ENCODE measurements around the gene SUGP2. TPM values are rescaled to one million over a fixed set of nuclear protein-coding genes. Genes with fewer than 3 reads are reported as not detected.

SUGP2 gene
- total RNA-seq, 2 donors from 2014 or later = 41.8 to 99.6 TPM

DNA sequence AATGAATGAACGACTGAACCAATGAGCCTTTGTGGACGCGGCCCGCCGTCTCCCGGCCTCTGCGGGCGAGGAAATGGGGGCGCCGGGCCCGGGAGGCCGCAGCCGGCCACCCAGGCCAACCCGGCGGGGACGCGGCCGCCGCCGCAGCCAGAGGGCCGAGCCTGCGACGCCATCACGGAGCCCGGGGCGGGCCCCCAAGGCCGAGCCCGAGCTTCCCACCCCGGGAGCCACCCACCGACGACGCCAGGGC lies 216 bp downstream of the SUGP2 start:
- WGBS = under 1% methylated on average over 31 of the region's 32 CpGs
- Histone ChIP-seq H3K27ac (peak overlapping the region; percentile 96 to 97), H3K4me3 (peak overlapping the region; percentile 83 to 99), H3K36me3 (no peaks in the 10 kb centered on the region), H3K9me3 (no peaks in the 10 kb centered on the region), H3K27me3 (replicated peaks; ENCODE audit: insufficient read depth) (no peaks in the 10 kb centered on the region), H3K4me1 (replicated peaks) (peaks cover 6% of the 10 kb centered on the region)
- intact Hi-C loops (cut with DNase I) = no loop called here
- no peak for DNase-seq (ENCODE audit: low spot score)
- TF ChIP-seq, protein P1, sequence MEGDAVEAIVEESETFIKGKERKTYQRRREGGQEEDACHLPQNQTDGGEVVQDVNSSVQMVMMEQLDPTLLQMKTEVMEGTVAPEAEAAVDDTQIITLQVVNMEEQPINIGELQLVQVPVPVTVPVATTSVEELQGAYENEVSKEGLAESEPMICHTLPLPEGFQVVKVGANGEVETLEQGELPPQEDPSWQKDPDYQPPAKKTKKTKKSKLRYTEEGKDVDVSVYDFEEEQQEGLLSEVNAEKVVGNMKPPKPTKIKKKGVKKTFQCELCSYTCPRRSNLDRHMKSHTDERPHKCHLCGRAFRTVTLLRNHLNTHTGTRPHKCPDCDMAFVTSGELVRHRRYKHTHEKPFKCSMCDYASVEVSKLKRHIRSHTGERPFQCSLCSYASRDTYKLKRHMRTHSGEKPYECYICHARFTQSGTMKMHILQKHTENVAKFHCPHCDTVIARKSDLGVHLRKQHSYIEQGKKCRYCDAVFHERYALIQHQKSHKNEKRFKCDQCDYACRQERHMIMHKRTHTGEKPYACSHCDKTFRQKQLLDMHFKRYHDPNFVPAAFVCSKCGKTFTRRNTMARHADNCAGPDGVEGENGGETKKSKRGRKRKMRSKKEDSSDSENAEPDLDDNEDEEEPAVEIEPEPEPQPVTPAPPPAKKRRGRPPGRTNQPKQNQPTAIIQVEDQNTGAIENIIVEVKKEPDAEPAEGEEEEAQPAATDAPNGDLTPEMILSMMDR (IDR thresholded peaks at IDR 0.05) = no peak
- TF ChIP-seq POLR2A (IDR thresholded peaks at IDR 0.05) (no peak), POLR2AphosphoS5 (IDR thresholded peaks at IDR 0.05) (no peak)

DNA sequence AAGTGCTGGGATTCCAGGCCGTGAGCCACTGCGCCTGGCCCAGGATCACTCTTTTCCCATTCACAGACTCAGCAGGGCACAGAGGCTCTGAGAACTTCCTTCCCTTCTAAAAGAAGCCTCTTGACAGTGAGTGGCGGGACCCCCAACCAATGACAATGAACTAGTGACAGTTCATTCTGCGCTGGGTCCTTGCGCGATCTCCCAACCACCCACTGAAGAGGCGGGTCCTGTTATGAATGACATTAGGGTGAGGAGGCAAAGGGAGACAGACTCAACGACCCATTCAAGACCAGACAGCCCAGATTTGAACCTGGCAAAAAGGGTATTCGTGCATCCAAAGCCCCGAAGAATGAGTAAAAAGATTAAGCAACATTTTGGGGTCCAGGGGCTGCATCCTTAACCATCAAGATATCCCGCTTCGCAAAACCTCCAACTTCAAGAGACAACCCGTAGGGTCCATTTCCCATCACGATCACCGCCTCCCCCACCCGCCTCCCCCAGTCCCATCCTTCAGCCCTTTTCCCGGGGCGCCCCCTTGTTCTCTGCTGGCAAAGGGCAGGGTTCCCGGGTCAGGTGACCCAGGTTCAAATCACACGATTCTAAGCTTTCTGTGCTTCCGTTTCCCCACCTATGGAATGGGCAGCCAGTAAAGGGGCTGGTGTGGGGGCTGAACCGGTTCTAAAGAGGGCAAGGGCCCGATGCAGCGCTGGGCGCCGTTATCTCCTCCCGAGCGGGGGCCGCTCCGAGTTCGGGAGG lies 719 bp downstream of the SUGP2 start:
- intact Hi-C loops (cut with DNase I) = no loop called here
- H3K4me3 ChIP-seq = peak overlapping the region; percentile 83 to 99
- H3K36me3 ChIP-seq = no peaks in the 10 kb centered on the region
- peak overlapping the region; percentile 96 to 97 for H3K27ac ChIP-seq
- no peaks in the 10 kb centered on the region for H3K9me3 ChIP-seq
- TF ChIP-seq, protein P1 (IDR thresholded peaks at IDR 0.05) = no peak
- peak; percentile 80 for TF ChIP-seq POLR2AphosphoS5 (IDR thresholded peaks at IDR 0.05)
- H3K27me3 ChIP-seq (replicated peaks; ENCODE audit: insufficient read depth) = no peaks in the 10 kb centered on the region
- H3K4me1 ChIP-seq (replicated peaks) = peaks cover 6% of the 10 kb centered on the region
- 3% methylated on average over 31 of the region's 31 CpGs for WGBS
- DNase-seq (ENCODE audit: low spot score) = peak; percentile 84

DNA sequence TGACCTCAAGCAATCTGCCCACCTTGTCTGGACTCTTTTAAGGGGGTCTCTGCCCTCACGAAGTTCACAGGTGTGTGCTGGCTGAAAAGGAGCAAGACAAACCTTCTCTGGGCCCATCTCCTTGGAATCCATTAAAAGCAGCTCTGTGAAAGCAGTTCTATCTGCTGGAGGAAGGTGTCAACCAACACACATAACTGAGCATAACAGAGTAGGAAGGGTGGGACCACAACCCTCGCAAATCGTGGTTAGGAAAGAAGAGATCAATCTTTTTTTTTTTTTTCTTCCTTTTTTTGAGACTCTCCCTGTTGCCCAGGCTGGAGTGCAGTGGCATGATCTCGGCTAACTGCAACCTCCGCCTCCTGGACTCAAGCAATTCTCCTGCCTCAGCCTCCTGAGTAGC lies 1.4 kb downstream of the SUGP2 start:
- peaks cover 9% of the 10 kb centered on the region for H3K4me1 ChIP-seq (replicated peaks)
- H3K36me3 ChIP-seq = no peaks in the 10 kb centered on the region
- H3K4me3 ChIP-seq = no peak overlapping the region

DNA sequence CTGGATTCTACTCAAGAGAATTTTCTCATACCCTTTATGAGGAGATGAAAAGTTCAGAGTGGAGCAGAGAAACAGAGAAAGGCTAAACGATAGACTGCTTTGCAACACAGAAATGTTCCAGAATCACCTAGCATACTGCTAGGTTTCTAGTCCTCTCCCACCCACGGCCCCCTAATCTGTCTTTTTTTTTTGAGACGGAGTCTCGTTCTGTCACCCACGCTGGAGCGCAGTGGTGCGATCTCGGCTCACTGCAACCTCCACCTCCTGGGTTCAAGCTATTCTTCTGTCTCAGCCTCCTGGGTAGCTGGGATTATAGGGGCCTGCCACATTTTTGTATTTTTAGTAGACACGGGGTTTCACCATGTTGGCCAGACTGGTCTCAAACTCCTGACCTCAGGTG lies 4.8 kb downstream of the SUGP2 start:
- H3K9me3 ChIP-seq = no peaks in the 10 kb centered on the region
- TF ChIP-seq POLR2A (IDR thresholded peaks at IDR 0.05) = no peak
- TF ChIP-seq POLR2AphosphoS5 (IDR thresholded peaks at IDR 0.05) = no peak
- TF ChIP-seq, protein P1 (IDR thresholded peaks at IDR 0.05) = no peak
- 89% methylated on average over 9 of the region's 9 CpGs for WGBS
- no peak for DNase-seq (ENCODE audit: low spot score)
- H3K4me3 ChIP-seq = no peak overlapping the region
- peaks cover 10% of the 10 kb centered on the region for H3K4me1 ChIP-seq (replicated peaks)
- H3K36me3 ChIP-seq = no peaks in the 10 kb centered on the region
- no peaks in the 10 kb centered on the region for H3K27me3 ChIP-seq (replicated peaks; ENCODE audit: insufficient read depth)
- intact Hi-C loops (cut with DNase I) = no loop called here
- H3K27ac ChIP-seq = no peak overlapping the region

More for the DNA sequence above, 1.4 kb downstream of the SUGP2 start:
- DNase-seq (ENCODE audit: low spot score) = no peak
- Histone ChIP-seq H3K27ac (no peak overlapping the region), H3K27me3 (replicated peaks; ENCODE audit: insufficient read depth) (no peaks in the 10 kb centered on the region), H3K9me3 (no peaks in the 10 kb centered on the region)
- WGBS = 69% methylated on average over 5 of the region's 5 CpGs
- TF ChIP-seq POLR2A (IDR thresholded peaks at IDR 0.05) (no peak), POLR2AphosphoS5 (IDR thresholded peaks at IDR 0.05) (no peak)
- TF ChIP-seq, protein P1 (IDR thresholded peaks at IDR 0.05) = no peak
- intact Hi-C loops (cut with DNase I) = no loop called here

DNA sequence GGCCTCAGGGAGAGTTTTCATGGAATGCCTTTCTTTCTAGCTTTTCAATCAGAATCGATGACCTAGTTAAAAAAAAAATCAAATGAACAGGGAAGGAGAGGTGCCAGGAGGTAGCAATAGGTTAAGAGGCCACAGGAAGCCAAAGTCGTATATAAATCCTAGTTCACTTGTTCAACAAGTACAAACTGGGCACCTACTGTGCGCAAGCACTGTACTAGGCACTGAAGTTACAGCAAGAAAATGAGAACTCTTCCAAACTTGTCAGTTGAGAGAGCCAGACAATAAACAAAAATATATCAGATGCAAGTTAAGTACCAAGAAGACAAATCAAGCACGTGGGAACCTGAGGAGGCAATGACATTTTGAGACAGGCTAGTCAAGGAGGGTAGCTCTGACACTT lies 6.1 kb downstream of the SUGP2 start:
- Histone ChIP-seq H3K27ac (peak overlapping the region; percentile 76 to 84), H3K4me1 (replicated peaks) (peaks cover 10% of the 10 kb centered on the region), H3K27me3 (replicated peaks; ENCODE audit: insufficient read depth) (no peaks in the 10 kb centered on the region), H3K9me3 (no peaks in the 10 kb centered on the region), H3K36me3 (no peaks in the 10 kb centered on the region), H3K4me3 (no peak overlapping the region)
- intact Hi-C loops (cut with DNase I) = no loop called here
- DNase-seq (ENCODE audit: low spot score) = no peak
- no peak for TF ChIP-seq POLR2A (IDR thresholded peaks at IDR 0.05)
- TF ChIP-seq, protein P1 (IDR thresholded peaks at IDR 0.05) = no peak
- TF ChIP-seq POLR2AphosphoS5 (IDR thresholded peaks at IDR 0.05) = no peak
- WGBS = 88% methylated on average over 4 of the region's 4 CpGs

Data from prostate gland (tissue), 2 donors.